Activated CD8-positive, alpha-beta T cell treated with anti-CD3 and anti-CD28 coated beads for 36 hours (primary cell): Measurements from ENCODE around the gene TIMM8A. TPM values are rescaled to one million over a fixed set of nuclear protein-coding genes. Genes with fewer than 3 reads are reported as not detected.

Experiments
- ATAC-seq: fragments of 200-7000 bp; cut with Tn5 transposase; one replicate; pipeline ENCODE4 v1.10.0; 2021; ENCODE audit warnings: mild to moderate bottlenecking, moderate library complexity
- CTCF ChIA-PET: fragments of 350-600 bp; sonication (Branson Sonifier 250); formaldehyde crosslinking; loops from one replicate; lab custom pipeline; 2021; ENCODE audit warnings: antibody characterized with exemption; lab: Charles Lee
- POLR2A ChIA-PET: fragments of 350-600 bp; sonication (Branson Sonifier 250); formaldehyde crosslinking; loops from one replicate; lab custom pipeline; 2021; ENCODE audit warnings: antibody characterized with exemption; lab: Charles Lee
- DNase-seq: peaks from one replicate; pipeline ENCODE4 v3.0.0-alpha.2; 2020
- H3K27ac Mint-ChIP-seq: one replicate; pipeline ENCODE4 v1.8.0; 2021; ENCODE audit warnings: mild to moderate bottlenecking, mixed read lengths
- H3K27me3 Mint-ChIP-seq: one replicate; pipeline ENCODE4 v1.8.0; 2021; ENCODE audit warnings: mixed read lengths
- H3K36me3 Mint-ChIP-seq: one replicate; pipeline ENCODE4 v1.8.0; 2021; ENCODE audit warnings: low read depth, mixed read lengths
- H3K4me1 Mint-ChIP-seq: one replicate; pipeline ENCODE4 v1.8.0; 2021; ENCODE audit warnings: low read depth, mixed read lengths
- H3K4me3 Mint-ChIP-seq: one replicate; pipeline ENCODE4 v1.8.0; 2021; ENCODE audit warnings: mild to moderate bottlenecking, moderate library complexity, mixed read lengths
- H3K9me3 Mint-ChIP-seq: one replicate; pipeline ENCODE4 v1.8.0; 2021; ENCODE audit warnings: mixed read lengths
- CTCF ChIP-seq: fragments of 200-600 bp; IDR thresholded peaks from one replicate; pipeline ENCODE4 v1.8.0; 2022; ENCODE audit warnings: antibody characterized with exemption, mild to moderate bottlenecking
- intact Hi-C: fragments of 100-400 bp; cut with micrococcal nuclease; formaldehyde crosslinking; loops from one replicate; pipeline ENCODE4 v1.10.0; 2022
- total RNA-seq, 2 experiments: library from RNA; stranded (reverse); gene quantifications; one replicate each; pipeline ENCODE4 v1.2.3, GENCODE V29; 2021

Gene TIMM8A
- total RNA-seq, 2 experiments from 2014 or later, result 23.2 to 26.3 TPM

- H3K4me1 Mint-ChIP-seq, result peaks cover 5% of the 10 kb centered on the region
- no peaks in the 10 kb centered on the region for H3K9me3 Mint-ChIP-seq
- DNase-seq, result no peak
- H3K27ac Mint-ChIP-seq, result no peak overlapping the region
- ChIA-PET POLR2A (no interaction called here), CTCF (no interaction called here)
- intact Hi-C loops, result no loop called here
- TF ChIP-seq CTCF, result no peak
- H3K36me3 Mint-ChIP-seq, result peaks cover 7% of the 10 kb centered on the region
- H3K27me3 Mint-ChIP-seq, result no peaks in the 10 kb centered on the region
- no peak for ATAC-seq
- no peak overlapping the region for H3K4me3 Mint-ChIP-seq
These were observed 38.0 kb upstream of the TIMM8A start for GRCh38 chrX:101386542-101386885.

- H3K4me1 Mint-ChIP-seq, result peaks cover 5% of the 10 kb centered on the region
- DNase-seq (no peak), ATAC-seq (no peak)
- H3K36me3 Mint-ChIP-seq, result peaks cover 2% of the 10 kb centered on the region
- ChIA-PET POLR2A (no interaction called here), CTCF (no interaction called here)
- no peak for TF ChIP-seq CTCF
- no peaks in the 10 kb centered on the region for H3K9me3 Mint-ChIP-seq
- H3K4me3 Mint-ChIP-seq, result no peak within 1 kb of the TSS
- no peak within 1 kb of the TSS for H3K27ac Mint-ChIP-seq
- H3K27me3 Mint-ChIP-seq, result no peaks in the 10 kb centered on the region
- intact Hi-C loops, result no loop called here
These were observed 37.4 kb upstream of the TIMM8A start, which contains the start of gene BTK for GRCh38 chrX:101385795-101386541. Gene BTK, minus strand, starts transcription at chrX:101386191. Its CDS starts 10,907 bp downstream, at chrX:101375284.

- ChIA-PET CTCF (no interaction called here), POLR2A (no interaction called here)
- intact Hi-C loops, result no loop called here
- no peak overlapping the region for H3K27ac Mint-ChIP-seq
- H3K4me1 Mint-ChIP-seq, result peaks cover 5% of the 10 kb centered on the region
- H3K9me3 Mint-ChIP-seq, result no peaks in the 10 kb centered on the region
- no peak for DNase-seq
- H3K36me3 Mint-ChIP-seq, result no peaks in the 10 kb centered on the region
- H3K4me3 Mint-ChIP-seq, result no peak overlapping the region
- no peak for ATAC-seq
- no peak for TF ChIP-seq CTCF
- H3K27me3 Mint-ChIP-seq, result no peaks in the 10 kb centered on the region
These were observed 36.6 kb upstream of the TIMM8A start for GRCh38 chrX:101385026-101385684.

GRCh38 chrX:101383679-101384205, 35.2 kb upstream of the TIMM8A start:
- Mint-ChIP-seq H3K36me3 (no peaks in the 10 kb centered on the region), H3K27ac (no peak overlapping the region), H3K27me3 (no peaks in the 10 kb centered on the region), H3K4me1 (peaks cover 3% of the 10 kb centered on the region), H3K9me3 (no peaks in the 10 kb centered on the region), H3K4me3 (no peak overlapping the region)
- no peak for TF ChIP-seq CTCF
- DNase-seq (no peak), ATAC-seq (no peak)
- intact Hi-C loops, result no loop called here
- ChIA-PET POLR2A (interaction anchor here (1.4 kb wide), 1 partner anchor 9 kb away, joined by 4 read pairs; no protein-coding TSS in a partner anchor), CTCF (no interaction called here)

- ATAC-seq (no peak), DNase-seq (no peak)
- ChIA-PET POLR2A (interaction anchor here (0.8 kb wide), 1 partner anchor 13 kb away, joined by 3 read pairs; the partner anchor contains the start of gene RPL36A), CTCF (no interaction called here)
- no peak overlapping the region for H3K4me3 Mint-ChIP-seq
- no peaks in the 10 kb centered on the region for H3K4me1 Mint-ChIP-seq
- no peak overlapping the region for H3K27ac Mint-ChIP-seq
- H3K9me3 Mint-ChIP-seq, result no peaks in the 10 kb centered on the region
- intact Hi-C loops, result no loop called here
- no peaks in the 10 kb centered on the region for H3K36me3 Mint-ChIP-seq
- no peaks in the 10 kb centered on the region for H3K27me3 Mint-ChIP-seq
- TF ChIP-seq CTCF, result no peak
These were observed 29.0 kb upstream of the TIMM8A start for GRCh38 chrX:101377547-101377946.
